Measurements from ENCODE around the gene IFI27L1.

IFI27L1 gene, protein sequence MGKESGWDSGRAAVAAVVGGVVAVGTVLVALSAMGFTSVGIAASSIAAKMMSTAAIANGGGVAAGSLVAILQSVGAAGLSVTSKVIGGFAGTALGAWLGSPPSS

GRCh38 chr14:94080621-94081385 is at the start of gene IFI27L1, which contains the start of gene DDX24:
TSS of gene IFI27L1 (plus strand) at chr14:94081310. CDS start at chr14:94096938, 15,628 bp downstream.
TSS of gene DDX24 (minus strand) at chr14:94081202. CDS start at chr14:94079742, 1,460 bp downstream.
- DNase-seq: peak; percentile 92

GRCh38 chr14:94031883-94032279 is 49.2 kb upstream of the IFI27L1 start:
- DNase-seq: no peak

DNA sequence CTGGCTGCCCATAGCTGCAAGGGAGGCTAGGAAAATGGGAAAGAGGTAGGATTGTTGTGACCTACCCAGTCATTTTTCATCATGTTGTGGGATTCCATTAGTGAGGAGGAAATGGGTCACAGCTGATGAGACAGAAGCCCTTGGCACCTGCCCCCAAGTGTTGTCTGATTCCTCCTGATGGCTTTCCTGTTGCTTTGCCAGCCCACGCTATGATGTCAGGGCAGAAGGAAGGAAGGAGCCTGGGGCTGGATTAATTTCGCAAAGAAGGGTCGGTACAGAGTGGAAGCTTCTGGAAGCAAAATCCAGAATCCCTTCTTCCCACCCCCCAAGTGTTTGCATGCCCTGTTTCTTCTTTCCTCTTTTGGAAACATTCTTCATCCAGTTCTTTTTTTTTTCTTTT is 46.2 kb upstream of the IFI27L1 start:
- DNase-seq: no peak

DNA sequence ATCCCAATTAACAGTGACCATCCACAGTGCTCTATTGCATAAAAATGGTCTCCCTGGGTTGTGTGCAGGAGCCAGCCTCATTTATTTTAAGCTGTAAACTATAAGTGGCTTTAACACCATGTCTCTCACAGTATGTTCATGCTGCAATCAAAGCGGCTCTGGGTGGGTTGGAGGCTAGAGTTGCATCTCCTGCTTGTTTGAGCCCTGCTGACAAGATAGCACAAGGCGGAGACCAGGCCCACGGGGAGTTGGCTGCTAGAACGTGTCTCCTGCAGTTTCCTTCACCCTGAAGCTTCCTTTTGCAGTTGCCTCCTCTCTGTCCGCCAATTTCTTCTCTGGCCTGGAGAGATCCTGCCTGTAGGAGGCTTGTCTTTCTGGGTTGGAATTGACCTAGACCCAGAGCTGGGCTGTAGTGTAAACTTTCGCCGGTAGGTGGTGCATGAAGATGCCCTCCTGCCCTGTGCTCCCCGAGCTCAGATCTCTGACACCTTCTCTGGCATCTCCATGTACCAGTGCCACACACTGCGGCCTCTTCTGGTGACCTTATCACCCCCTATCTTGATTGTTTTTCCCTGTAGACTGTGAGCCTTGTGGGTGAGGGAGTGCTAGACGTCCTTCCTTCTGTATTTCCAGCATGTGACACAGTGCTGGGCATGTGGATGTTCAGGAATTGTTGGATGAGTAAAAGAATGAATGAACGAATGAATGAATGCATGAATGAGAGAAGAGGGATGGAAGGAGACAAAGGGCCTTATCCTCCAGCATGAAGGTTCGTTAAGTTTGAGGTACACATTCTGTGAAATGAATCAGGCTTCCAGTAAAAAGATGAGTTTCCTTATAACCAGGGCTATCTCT is 44.6 kb upstream of the IFI27L1 start:
- peak; percentile 54 for DNase-seq

- DNase-seq: no peak
These were observed 43.2 kb upstream of the IFI27L1 start for GRCh38 chr14:94037954-94038353.

- no peak for DNase-seq
These were observed 42.6 kb upstream of the IFI27L1 start for GRCh38 chr14:94038510-94038909.

DNA sequence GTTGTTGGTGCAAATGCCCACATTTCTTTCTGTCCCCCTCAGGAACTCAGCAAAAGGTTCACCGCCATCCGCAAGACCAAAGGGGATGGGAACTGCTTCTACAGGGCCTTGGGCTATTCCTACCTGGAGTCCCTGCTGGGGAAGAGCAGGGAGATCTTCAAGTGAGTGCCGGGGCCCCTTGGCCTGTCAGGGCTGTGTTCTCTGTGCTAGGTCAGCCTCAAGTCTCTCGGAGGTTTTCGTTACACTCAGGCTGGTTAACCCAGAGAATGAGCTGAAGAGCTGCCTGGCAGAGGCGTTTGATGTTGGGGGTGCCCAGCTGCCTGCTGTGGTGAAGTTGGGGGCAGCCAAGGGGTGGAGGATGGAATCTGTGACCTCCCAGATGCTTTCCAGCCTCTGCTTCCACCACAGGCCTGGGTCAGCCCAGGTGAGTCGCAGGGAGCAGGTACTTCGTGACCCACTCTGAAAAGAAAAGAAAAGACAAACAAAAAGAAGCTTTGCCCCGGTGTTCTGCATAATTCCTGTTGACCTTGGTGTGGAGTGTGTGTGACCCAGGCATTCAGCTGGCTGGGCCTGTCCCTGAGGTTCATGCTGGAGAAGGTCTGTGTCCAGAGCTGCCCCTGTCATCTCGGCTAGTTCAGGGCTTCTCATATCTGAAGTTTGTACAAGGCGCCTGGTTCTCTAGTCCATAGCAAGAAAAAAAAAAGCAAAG is 42.0 kb upstream of the IFI27L1 start:
- DNase-seq: no peak

- no peak for DNase-seq
These were observed 40.9 kb upstream of the IFI27L1 start for GRCh38 chr14:94040247-94040646.

DNA sequence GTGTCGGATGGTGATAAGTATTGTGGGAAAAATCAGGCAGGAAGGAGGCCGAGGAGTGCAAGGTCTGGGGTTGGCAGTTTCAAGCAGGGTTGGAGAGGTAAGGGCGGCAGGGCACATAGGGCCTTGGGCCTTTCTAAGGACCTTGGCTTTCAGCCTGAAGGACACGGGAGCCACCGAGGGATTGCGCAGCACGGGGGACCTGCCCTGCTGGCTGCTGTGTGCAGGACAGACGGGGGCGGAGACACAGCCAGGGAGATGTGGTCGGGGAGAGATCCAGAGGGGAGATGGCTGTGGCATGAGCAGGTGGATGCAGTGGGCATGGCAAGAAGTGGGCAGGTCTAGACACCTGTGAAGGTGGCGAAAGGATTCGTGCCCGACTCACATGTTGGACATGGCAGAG is 40.3 kb upstream of the IFI27L1 start:
- no peak for DNase-seq

DNA sequence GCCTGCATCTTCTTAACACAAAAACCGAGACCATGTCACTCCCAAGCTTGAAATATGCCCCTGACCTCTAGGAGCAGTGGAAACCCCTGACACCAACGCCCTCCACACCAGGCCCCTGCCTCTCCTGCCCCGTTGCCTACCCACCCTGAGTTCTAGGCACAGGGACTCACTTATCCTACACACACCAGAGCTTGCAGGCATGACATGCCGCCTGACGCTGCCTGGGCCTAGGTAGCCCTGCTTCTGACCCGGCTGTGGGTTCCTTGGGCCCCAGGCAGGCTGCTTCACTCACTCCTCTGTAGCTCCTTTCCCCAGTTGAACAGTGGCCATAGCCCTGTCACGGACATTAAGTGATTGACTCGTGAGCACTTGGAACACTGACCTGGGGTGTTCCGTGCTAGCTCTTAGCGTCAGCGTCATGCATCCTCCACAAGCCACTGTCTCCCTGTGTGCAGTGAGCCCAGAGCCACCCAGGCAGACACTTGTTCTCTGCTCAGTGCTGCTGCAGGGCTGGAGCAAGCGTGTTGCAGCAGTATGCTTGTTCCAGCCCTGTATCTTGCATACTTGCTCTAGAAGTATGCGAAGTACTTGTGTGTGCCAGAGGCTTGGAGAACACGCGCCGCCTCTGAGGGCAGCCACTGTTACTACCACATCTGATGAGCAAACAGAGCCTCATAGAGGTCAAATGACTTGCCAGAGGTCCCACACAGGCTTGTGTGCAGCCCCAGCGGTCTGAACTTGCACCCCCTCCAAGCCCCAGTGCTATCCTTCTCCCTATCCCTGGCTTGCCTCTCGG is 39.4 kb upstream of the IFI27L1 start:
- no peak for DNase-seq

GRCh38 chr14:94042433-94043091 is 38.5 kb upstream of the IFI27L1 start:
- no peak for DNase-seq

DNA sequence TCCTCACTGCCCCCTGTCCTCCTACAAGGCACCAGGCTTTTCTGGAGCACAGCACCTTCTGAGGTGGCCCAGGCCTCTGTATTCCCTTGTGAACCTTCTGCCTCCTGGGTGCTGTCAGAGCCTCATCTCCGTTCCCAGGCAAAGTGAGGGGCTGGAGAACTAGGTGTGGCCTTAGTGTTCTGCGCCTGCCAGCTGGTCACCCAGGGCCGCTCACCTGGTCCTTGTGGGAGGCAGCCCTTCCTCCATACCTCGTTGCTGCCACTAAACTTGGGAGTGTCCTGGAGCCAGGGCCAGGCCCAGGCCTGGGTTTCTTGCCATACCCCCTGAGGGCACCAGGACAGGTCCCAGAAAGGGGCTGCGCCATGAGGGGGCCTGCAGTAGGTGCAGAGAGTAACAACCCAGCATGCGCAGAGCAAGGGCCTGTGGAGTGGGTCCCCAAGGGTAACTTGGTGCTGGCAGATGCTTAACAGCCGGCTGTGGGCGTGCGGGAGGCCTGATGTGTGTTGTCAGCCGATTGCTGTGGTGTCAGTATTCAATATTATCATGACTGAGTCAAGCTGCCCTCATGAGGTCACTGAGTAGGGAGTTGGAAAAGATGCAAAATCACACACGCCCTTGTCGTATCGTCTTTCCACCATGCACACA is 37.9 kb upstream of the IFI27L1 start:
- no peak for DNase-seq

DNA sequence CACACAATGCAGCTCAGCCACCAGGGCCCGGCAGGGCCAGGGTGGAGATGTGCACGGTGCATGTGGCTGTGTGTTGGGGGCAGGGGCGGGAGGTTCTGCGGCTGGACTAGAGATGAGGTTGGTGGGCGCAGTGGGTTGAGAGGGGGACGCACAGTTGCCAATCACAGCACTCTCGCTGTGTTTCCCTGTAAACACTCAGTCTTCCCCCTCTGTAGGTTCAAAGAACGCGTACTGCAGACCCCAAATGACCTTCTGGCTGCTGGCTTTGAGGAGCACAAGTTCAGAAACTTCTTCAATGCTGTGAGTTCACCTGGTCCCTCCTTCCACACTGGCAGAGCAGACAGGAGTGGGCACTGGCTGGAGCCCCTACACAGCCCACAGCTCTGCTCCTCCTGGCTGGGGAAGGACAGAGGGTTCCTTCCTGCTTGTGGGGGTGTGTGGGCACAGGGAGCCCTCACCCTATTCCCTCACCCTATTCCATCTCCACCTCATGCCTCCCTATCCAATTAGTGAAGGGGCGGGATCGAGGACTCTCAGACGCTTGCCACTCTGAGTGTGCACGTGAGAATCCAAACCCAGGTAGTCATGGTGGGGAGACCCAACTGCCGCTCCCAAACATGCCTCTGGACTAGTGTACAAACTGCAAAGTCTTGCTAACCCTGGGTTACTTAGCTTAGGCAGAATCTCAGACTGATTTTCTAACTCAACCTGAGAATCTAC is 37.2 kb upstream of the IFI27L1 start:
- DNase-seq: no peak

GRCh38 chr14:94044476-94045091 is 36.5 kb upstream of the IFI27L1 start:
- DNase-seq: no peak

DNA sequence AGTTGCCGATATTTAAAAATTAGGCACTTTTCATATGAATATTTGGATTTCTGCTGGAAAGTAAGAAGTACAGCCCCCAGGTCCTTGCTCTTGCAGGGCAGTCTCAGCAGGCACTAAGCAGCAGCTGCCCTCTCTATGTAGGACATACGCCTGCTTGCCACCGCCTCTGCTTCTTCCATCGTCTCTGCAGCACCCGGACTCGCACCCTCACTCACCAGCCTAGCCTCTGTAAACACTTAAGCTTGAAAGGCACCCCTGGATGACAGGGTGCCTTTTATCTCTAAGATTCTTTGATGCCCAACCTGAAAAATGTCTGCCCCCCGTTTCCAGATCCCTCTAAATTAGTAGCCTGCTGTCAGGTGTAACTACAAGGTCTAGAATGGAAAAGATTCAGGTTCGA is 36.0 kb upstream of the IFI27L1 start:
- DNase-seq: no peak

DNA sequence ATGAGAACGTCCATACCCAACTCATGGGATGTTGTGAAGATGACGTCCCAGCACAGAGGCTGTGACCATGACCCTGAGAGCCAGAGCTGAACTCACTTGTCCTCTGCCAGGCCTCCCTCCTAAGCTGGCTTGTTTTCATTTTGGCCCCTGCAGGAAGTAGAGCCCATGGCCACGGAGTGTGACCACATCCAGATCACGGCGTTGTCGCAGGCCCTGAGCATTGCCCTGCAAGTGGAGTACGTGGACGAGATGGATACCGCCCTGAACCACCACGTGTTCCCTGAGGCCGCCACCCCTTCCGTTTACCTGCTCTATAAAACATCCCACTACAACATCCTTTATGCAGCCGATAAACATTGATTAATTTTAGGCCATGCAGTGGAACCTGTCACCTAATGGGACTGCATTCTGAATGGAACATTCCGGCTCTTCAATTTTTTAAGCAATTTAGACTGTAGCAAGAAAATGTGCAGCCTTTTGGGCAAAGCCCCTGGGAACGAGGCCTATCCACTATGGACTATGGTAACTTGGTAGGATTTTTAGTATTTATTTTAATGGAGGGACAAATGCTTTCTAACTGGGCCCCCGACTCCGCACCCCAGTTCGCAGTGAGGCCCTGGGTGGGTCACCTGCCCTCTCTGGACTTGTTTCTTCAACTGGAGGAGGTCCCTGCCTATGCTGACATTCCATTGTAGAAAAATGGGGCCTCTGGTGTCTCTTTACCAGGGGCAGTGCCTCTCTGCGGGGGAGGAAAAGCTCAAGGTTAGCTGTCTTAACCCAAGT is 35.4 kb upstream of the IFI27L1 start:
- no peak for DNase-seq

DNA sequence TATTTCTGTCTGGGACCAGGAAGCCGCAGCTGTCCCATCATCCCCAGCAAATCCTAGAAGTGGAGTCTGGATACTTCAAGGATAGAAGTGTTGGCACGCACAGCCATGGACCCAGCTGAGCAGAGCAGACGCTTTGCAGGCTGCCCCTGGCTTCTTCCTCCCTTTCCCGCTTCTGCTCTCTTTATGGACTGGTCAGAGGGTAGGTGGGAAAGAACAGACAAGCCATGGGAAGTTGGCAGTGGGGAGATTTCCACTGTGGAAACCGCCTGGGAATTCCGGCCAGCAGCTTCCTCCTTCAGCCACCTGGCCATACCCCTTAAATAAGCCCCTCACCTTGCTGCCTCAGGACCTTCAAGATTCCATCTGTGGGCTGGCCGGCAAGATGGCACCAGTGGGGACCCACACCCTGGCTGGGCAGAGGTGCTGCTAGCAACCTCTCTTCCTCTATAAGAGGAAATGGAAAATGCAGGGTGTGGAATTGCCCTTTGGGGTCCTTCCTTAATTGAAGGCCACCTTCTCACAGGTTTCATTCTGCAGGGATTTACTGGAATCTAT is 34.3 kb upstream of the IFI27L1 start:
- no peak for DNase-seq

DNA sequence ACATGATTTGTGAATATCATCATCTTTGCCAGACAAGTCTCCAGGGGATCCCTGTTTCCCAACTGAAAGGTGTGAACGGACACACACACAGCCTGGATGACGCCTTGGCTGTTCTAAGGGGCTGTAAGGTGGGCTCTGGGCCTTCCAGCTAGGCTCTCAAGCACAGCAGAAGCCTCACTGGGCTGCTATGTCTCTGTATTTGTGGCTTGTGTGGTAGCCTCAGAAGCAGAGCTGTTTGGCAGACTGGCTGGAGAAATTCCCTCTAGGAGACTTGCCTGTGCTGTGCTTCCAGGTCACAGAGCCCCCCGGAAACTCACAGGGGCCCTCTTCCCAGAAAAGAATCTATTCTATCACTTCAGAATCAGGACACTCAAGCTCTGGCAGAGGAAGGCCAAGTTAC is 33.5 kb upstream of the IFI27L1 start:
- DNase-seq: no peak
